Aortic smooth muscle cell (primary cell): Measurements from ENCODE around the gene RNF180. TPM values are rescaled to one million over a fixed set of nuclear protein-coding genes. Genes with fewer than 3 reads are reported as not detected.

Source experiments
- total RNA-seq: library from RNA; depleted of rRNA; stranded (reverse); fragments of >200 nt; gene quantifications from 2 replicates; pipeline ENCODE4 v1.2.3, GENCODE V29; 2014

RNF180 gene, protein sequence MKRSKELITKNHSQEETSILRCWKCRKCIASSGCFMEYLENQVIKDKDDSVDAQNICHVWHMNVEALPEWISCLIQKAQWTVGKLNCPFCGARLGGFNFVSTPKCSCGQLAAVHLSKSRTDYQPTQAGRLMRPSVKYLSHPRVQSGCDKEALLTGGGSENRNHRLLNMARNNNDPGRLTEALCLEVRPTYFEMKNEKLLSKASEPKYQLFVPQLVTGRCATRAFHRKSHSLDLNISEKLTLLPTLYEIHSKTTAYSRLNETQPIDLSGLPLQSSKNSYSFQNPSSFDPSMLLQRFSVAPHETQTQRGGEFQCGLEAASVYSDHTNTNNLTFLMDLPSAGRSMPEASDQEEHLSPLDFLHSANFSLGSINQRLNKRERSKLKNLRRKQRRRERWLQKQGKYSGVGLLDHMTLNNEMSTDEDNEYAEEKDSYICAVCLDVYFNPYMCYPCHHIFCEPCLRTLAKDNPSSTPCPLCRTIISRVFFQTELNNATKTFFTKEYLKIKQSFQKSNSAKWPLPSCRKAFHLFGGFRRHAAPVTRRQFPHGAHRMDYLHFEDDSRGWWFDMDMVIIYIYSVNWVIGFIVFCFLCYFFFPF
- total RNA-seq = 6.1 and 8.2 TPM in 2 replicates

DNA sequence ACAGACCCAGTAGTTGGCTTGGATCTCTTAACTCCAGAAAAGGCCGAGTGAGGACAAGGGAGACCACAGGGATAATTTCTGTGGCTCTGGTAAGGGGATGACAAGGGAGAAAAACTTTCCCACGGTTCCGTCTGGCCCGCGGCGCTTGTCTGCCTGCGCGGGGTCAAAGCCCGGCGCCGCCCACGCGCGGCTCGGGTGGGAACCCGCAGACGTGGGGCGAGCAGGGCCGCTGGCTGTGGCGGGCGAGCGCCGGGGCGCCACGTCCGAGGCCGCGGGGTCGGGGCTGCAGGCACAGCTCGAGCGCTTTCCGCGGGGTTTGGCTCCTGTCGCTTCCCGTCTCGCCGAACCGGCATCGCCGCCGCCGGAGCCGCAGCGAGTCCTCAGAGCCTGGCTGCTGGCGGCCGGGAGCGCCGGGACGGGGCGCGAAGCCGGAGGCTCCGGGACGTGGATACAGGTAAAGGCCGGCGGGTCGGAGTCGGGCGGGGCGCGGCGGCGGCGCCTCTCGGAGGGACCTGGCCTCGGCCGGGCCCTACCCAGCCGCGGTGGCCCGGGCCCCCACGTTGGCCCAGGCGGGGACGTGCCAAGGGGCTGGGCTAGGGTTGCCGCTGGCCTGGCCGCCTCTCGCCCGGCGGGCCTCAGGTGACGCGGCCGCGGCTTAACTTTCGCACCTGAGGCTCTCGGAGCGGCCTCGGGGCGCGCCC is at the start of gene RNF180:
TSS of gene RNF180 (plus strand) at position 344 of the 701 bp plus-strand sequence. CDS start 34,965 bp downstream, outside the sequence.

Other genes with a start within 250 kb of the RNF180 start
- not detected in 2 replicates for gene HTR1A, start 203.4 kb upstream of the RNF180 start, total RNA-seq